Activated CD4-positive, alpha-beta T cell treated with anti-CD3 and anti-CD28 coated beads, Interleukin-2, amount 50 U/mL, for 24 hours (primary cell): ENCODE data around the gene SPRED2.

Experiments used
- DNase-seq, 2 donors: peaks; one replicate each; pipeline ENCODE4 v3.0.0-alpha.2; 2020; ENCODE audit warnings: low read depth in 1 of 2, low spot score in 1 of 2

Gene SPRED2

DNA sequence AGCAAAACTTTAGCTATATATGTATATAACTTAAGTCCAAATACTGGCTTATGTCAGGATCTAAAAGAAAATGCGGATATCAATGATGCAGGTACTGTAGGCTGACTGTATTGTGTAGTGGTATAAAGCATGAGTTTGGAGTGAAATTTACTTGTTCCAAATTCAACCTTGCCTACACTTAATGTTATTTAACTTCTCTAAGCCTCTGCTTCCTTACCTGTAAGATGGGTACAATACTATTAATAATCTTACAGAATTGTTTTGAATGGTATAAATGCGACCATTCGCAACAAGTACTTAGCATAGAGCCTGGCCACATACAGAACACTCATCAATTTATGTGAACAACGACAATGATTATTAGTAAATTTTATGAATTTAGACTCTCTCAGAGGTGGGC is 62.4 kb downstream of the SPRED2 start:
- DNase-seq, result no peak

GRCh38 chr2:65369574-65369973 is 62.8 kb downstream of the SPRED2 start:
- DNase-seq, result no peak

GRCh38 chr2:65368468-65368867 is 63.9 kb downstream of the SPRED2 start:
- no peak for DNase-seq

- DNase-seq, result no peak
Observed at GRCh38 chr2:65367524-65367923, 64.9 kb downstream of the SPRED2 start.

DNA sequence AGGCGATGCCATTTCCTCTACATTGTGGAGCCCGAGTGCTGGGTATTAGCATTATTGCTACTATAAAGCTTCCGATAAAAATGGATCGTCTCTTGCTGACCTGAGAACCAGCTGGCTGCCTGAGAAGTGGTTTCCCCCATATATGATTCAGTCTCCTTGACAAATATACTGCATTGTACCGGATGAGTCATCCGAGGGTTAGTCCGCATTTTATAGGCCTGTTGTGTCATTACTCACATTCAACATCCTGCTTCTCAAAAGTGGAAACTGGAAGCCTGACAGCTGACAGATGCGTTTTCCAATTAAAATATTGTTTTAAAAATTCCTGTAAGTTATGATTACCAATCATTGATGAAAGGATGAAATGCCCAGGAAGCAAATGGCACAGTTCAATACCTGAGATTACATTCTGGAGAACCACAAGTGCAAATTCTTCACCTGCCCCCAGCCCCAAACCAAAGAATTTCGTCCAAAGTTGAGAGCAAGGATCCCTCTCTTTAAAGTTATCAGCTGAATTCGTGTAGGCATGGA is 65.7 kb downstream of the SPRED2 start:
- peak in 1 of 2 donors; percentile 35 for DNase-seq

DNA sequence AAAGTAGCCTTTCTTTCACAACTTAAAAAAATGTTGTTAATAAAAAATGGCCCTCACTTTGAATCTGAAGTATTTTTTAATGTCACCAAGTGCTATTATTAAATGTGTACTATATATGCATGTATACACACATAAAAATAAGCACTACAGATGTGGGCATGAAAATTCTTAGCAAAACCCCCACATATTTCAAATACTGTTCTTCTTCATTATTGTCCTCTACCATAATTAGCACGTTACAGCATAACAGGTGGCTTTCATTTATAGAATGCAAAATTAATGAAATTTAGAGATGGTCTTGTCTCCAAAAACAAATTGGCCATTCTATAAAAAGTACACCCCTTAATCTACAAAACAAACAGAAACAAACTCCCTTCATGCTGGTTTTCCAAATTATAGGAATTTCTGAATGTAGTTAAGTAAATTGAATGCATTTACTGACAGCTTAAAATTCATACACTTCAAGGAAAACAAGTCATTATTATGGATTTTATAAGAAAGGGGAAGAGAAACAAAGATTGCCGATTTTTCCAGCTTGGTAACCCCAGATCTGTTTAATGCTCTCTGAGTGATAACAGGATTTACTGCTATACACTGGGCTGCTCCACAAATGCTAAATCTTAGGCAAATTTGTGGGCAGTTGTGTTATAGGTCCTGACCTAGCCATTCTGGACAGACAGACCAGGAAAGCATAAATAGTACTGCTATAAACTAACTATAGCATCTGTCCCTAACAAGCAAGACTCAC is 67.2 kb downstream of the SPRED2 start:
- no peak for DNase-seq

GRCh38 chr2:65363879-65364666 is 68.3 kb downstream of the SPRED2 start:
- no peak for DNase-seq

- DNase-seq, result no peak
Observed at GRCh38 chr2:65361623-65362022, 70.8 kb downstream of the SPRED2 start.

GRCh38 chr2:65360441-65360840 is 72.0 kb downstream of the SPRED2 start:
- DNase-seq, result no peak

DNA sequence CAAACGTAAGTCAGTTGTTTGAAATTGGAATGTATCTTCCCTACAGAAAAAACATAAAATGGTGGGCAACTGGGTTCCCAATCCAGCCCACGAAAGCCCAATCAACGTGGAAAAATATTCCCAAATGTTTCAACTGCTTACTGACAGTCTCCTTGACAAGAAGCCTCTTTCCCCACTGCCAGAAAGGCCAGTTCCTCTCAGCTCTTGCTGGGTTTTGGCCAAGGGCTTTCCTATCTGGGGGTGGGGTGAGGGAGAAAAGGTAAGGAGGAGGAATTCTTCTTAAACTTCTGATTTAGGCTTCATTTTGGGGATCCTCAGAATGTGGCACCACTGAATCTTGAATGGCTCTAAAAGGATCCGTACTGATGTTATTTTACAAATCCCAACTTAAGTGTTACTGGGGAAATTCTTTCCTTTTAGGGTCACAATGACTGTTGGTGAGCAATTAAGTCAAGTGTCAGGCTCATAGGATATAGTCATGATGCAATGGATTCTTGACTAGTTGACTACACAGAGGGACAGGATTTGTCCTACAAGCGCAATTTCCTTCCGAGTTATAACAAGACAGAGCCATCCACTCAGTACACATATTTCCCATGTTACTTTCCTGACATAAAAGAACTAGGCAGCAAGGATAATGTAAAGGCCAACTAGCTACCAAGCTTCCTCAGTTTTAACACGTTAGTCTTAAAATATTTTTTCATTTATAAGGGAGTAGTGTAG is 73.6 kb downstream of the SPRED2 start:
- no peak for DNase-seq

- DNase-seq, result no peak
Observed at GRCh38 chr2:65357959-65358294, 74.5 kb downstream of the SPRED2 start.

DNA sequence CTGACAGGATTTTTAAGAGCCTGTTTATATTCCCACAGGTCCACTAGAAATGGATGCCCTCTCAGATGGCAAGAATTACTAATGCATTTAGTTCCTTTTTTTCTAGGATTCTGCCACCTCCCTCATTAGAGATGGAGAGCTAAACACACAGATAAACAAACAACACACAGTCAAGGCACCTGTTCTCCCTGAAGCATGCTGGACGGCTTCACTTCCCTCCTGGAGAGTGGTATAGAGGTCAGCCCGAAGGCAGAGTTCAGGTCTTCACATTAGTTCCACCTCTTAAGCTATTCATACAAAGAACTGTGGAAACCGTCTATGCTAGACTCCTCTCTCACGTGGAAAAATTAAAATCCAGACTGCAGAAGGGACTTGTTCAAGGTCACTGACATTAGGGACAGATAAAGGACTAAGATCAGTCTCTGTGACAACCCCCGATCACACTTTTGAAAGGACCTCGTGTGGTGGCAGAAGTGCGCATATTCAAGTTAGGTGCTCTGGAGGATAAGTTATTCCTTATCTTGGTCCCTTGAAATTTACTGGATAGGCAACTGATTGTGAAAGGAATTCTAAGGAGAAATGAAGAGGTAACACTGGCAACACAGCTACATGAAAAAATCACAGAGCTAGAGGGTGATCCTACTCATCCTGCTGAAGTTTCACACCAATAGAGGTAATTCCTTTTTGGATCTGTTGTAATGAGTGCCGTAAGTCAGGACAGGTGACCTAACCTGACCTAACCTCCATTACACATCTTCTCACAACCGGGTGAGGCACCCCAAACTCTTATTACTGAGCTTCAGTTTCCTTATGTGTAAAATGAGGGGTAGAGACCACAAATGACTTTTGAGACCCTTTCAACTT is 75.1 kb downstream of the SPRED2 start:
- no peak for DNase-seq

DNA sequence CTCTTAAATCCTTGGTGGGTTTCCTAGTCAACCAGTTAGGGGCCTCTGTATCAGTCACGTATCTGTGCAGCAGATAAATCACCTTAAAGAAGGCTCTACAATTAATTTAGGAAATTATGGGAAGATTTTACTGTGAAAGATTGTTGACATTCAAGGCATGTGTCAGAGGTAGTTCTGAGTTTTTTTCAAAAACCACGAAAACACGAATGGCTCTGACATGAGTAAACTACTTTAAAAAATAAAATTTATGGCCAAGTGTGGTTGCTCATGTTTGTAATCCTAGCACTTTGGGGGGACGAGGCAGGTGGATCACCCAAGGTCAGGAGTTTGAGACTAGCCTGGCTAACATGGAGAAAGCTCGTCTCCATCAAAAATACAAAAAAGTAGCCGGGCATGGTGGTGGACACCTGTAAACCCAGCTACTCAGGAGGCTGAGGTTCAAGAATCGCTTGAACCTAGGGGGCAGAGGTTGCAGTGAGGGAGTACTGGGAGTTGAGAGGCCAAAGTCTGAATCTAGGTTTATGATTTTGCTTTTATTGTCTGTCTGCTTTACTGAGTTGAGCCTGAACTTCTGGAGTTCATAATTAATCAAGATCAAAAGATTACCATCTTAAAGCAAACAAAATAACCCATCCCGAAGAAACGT is 77.1 kb downstream of the SPRED2 start:
- DNase-seq, result no peak

- no peak for DNase-seq
Observed at GRCh38 chr2:65354773-65355172, 77.6 kb downstream of the SPRED2 start.

GRCh38 chr2:65353927-65354326 is 78.5 kb downstream of the SPRED2 start:
- DNase-seq, result no peak

- DNase-seq, result no peak
Observed at GRCh38 chr2:65353046-65353445, 79.4 kb downstream of the SPRED2 start.

- DNase-seq, result no peak
Observed at GRCh38 chr2:65351948-65352595, 80.3 kb downstream of the SPRED2 start.

DNA sequence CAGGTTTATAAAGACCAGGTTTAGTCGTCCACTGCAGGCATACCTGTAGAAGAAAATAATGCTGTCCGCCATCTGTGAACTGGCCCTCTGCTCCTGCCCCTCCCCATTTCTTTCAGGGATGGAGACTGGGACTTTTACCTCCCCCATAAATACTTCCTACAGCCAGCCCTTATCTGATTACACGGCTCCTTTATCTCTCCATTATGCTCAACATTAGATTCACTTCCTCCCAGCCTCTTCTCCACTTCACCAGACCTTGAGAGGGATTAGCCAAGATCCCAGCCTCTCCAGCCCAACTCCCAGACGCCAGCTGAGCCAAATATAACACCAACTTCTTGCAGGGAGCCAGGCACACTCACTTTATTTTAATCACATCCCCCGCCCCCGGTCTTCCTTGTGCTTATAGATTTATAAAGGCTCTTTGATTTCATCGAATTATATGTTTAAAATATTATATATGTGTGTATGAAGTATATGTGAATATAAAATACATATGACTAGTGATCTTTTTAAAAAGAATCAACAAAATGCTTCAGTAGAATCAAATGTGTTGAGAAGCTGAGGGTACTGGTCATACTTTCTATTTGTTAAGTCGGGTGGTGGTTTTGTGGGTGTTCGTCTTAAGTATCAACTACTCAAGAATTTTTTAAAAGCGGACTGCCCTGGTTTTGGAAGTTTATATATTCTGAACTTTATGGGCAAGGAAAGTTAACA is 81.0 kb downstream of the SPRED2 start:
- no peak for DNase-seq

GRCh38 chr2:65350651-65351056 is 81.7 kb downstream of the SPRED2 start:
- DNase-seq, result no peak
